Measurements from ENCODE around the gene KDM5A. TPM values are rescaled to one million over a fixed set of nuclear protein-coding genes. Genes with fewer than 3 reads are reported as not detected.
"Not testable (repeated sequence)": the region's sequence is repeated elsewhere in the genome, so short reads cannot be mapped to it uniquely, and the experiment has no call there.

The KDM5A gene
- total and polyA plus RNA-seq, 2 donors = 12.3 to 69.5 TPM

DNA sequence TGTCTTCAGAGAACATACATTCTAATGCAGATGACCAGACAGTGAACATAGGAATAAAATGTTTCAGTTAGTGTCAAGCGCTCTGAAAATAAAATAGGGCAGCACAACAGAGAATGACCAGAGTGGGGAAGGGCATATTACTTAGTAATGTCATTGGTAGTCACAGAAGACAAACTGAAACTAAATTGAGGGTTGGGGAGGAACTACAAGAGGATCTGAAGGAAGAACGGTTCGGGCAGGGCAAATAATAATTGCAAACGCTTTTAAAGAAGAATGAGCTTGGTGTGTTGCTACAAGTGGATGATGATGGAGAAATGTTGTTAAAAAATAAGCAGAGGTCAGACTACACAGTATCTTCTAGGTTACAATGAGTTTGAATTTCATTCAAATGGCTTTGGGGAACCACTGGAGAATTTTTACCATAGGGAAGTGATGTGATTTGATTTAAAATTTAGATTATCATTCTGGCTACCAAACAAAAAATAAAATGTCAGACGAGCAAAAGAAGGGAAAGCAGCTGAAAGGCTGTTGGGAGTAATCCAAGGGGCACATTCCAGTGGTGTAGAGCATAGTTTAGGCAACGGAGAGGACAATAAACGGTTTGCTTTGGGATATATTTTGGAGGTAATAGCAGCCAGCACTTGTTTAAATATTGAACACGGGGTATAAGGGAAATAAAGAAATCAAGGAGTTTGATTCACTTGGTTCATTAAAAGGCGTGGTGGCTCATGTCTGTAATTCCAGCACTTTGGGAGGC lies 70.2 kb downstream of the KDM5A start:
- H3K27ac ChIP-seq (ENCODE audit: low read depth) = no peak overlapping the region
- no peak for DNase-seq (ENCODE audit: extremely low spot score)
- H3K36me3 ChIP-seq (ENCODE audit: insufficient read depth) = peaks cover 14% of the 10 kb centered on the region
- H3K4me1 ChIP-seq (ENCODE audit: insufficient read depth) = no peaks in the 10 kb centered on the region
- 67% methylated on average over 9 of the region's 9 CpGs for WGBS
- no peak overlapping the region for H3K4me3 ChIP-seq (ENCODE audit: low read depth, low read length)

DNA sequence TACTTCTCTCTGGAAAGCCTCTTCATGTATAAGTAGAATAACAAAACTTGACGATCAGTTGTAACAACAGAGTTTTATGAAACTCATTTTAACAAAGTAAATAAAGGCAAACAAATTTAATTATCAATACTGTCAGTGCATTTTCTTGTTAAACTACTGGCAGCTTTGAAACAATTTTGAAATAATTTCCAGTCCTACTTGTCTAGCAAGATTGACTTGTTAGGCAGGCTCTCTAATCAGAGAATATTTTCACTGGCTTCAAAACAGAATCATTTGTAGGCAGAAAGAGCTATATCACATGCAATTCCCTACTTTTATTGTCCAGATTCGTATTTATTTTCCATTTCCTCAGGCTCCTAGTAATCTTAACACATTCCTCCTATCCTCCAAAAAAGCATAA lies 80.6 kb downstream of the KDM5A start:
- DNase-seq (ENCODE audit: extremely low spot score) = no peak
- H3K4me3 ChIP-seq (ENCODE audit: low read depth, low read length) = no peak overlapping the region
- WGBS = 77% methylated on average over 2 of the region's 2 CpGs
- peaks cover 8% of the 10 kb centered on the region for H3K36me3 ChIP-seq (ENCODE audit: insufficient read depth)
- H3K27ac ChIP-seq (ENCODE audit: low read depth) = no peak overlapping the region
- H3K4me1 ChIP-seq (ENCODE audit: insufficient read depth) = no peaks in the 10 kb centered on the region

DNA sequence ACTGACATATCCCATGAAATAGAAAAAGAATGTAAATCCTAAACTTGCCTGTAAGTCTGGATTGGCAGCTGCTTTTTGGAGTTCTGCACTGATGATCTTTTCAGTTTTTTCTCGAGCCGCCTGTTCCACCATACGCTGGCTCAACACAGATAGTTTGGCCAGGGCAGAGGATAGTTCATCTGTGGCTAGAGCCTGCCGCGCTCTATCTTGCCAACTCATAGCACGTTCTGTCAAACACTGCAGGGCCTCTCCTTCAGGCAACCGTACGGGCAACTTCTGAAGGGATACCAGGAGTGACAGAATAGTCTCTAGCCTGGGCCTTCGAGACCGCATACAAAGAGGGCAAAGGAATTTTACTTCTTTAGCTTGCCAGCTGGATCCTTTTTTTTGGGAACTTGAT lies 81.7 kb downstream of the KDM5A start:
- Histone ChIP-seq H3K36me3 (ENCODE audit: insufficient read depth) (peaks cover 6% of the 10 kb centered on the region), H3K4me1 (ENCODE audit: insufficient read depth) (no peaks in the 10 kb centered on the region), H3K4me3 (ENCODE audit: low read depth, low read length) (no peak overlapping the region), H3K27ac (ENCODE audit: low read depth) (no peak overlapping the region)
- no peak for DNase-seq (ENCODE audit: extremely low spot score)
- 96% methylated on average over 10 of the region's 10 CpGs for WGBS

GRCh38 chr12:304805-305204 lies 84.3 kb downstream of the KDM5A start:
- Histone ChIP-seq H3K4me3 (ENCODE audit: low read depth, low read length) (no peak overlapping the region), H3K36me3 (ENCODE audit: insufficient read depth) (peaks cover 2% of the 10 kb centered on the region), H3K27ac (ENCODE audit: low read depth) (no peak overlapping the region), H3K4me1 (ENCODE audit: insufficient read depth) (no peaks in the 10 kb centered on the region)
- WGBS = 70% methylated on average over 5 of the region's 5 CpGs
- DNase-seq (ENCODE audit: extremely low spot score) = no peak

DNA sequence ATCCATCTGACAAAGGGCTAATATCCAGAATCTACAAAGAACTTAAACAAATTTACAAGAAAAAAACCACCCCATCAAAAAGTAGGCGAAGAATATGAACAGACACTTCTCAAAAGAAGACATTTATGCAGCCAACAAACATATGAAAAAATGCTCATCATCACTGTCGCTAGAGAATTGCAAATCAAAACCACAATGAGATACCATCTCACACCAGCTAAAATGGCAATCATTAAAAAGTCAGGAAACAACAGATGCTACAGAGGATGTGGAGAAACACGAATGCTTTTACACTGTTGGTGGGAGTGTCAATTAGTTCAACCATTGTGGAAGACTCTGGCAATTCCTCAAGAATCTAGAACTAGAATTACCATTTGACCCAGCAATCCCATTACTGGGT lies 86.4 kb downstream of the KDM5A start:
- not testable (repeated sequence) for H3K27ac ChIP-seq (ENCODE audit: low read depth)

GRCh38 chr12:300166-300565 lies 89.0 kb downstream of the KDM5A start:
- H3K4me3 ChIP-seq (ENCODE audit: low read depth, low read length); DNase-seq (ENCODE audit: extremely low spot score); H3K4me1 ChIP-seq (ENCODE audit: insufficient read depth); H3K27ac ChIP-seq (ENCODE audit: low read depth); H3K36me3 ChIP-seq (ENCODE audit: insufficient read depth): not testable (repeated sequence)
- WGBS = 100% methylated on average over 1 of the region's 1 CpG

More for the DNA sequence above, 86.4 kb downstream of the KDM5A start:
- not testable (repeated sequence) for DNase-seq (ENCODE audit: extremely low spot score); H3K4me1 ChIP-seq (ENCODE audit: insufficient read depth); H3K4me3 ChIP-seq (ENCODE audit: low read depth, low read length); H3K36me3 ChIP-seq (ENCODE audit: insufficient read depth)
- 90% methylated on average over 3 of the region's 3 CpGs for WGBS

DNA sequence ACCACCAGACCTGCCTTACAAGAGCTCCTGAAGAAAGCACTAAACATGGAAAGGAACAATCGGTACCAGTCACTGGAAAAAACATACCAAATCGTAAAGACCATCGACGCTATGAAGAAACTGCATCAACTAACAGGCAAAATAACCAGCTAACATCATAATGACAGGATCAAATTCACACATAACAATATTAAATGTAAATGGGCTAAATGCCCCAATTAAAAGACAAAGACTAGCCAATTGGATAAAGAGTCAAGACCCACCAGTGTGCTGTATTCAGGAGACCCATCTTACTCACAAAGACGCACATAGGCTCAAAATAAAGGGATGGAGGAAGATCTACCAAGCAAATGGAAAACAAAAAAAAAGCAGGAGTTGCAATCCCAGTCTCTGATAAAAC lies 89.6 kb downstream of the KDM5A start:
- H3K4me3 ChIP-seq (ENCODE audit: low read depth, low read length); H3K27ac ChIP-seq (ENCODE audit: low read depth); H3K36me3 ChIP-seq (ENCODE audit: insufficient read depth); H3K4me1 ChIP-seq (ENCODE audit: insufficient read depth); DNase-seq (ENCODE audit: extremely low spot score): not testable (repeated sequence)
- WGBS = 88% methylated on average over 5 of the region's 5 CpGs

DNA sequence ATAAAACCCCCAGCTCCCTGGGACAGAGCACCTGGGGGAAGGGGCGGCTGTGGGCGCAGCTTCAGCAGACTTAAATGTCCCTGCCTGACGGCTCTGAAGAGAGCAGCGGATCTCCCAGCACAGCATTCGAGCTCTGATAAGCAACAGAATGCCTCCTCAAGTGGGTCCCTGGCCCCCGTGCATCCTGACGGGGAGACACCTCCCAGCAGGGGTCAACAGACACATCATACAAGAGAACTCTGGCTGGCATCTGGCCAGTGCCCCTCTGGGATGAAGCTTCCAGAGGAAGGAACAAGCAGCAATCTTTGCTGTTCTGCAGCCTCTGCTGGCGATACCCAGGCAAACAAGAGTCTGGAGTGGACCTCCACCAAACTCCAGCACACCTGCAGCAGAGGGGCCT lies 91.1 kb downstream of the KDM5A start:
- H3K27ac ChIP-seq (ENCODE audit: low read depth); DNase-seq (ENCODE audit: extremely low spot score); H3K36me3 ChIP-seq (ENCODE audit: insufficient read depth); H3K4me1 ChIP-seq (ENCODE audit: insufficient read depth); H3K4me3 ChIP-seq (ENCODE audit: low read depth, low read length): not testable (repeated sequence)
- 93% methylated on average over 8 of the region's 8 CpGs for WGBS

GRCh38 chr12:295132-295531 lies 94.0 kb downstream of the KDM5A start:
- WGBS = 96% methylated on average over 1 of the region's 1 CpG
- DNase-seq (ENCODE audit: extremely low spot score) = no peak
- peaks cover 9% of the 10 kb centered on the region for H3K36me3 ChIP-seq (ENCODE audit: insufficient read depth)
- no peaks in the 10 kb centered on the region for H3K4me1 ChIP-seq (ENCODE audit: insufficient read depth)
- no peak overlapping the region for H3K4me3 ChIP-seq (ENCODE audit: low read depth, low read length)
- H3K27ac ChIP-seq (ENCODE audit: low read depth) = no peak overlapping the region

GRCh38 chr12:293199-293598 lies 95.9 kb downstream of the KDM5A start:
- Histone ChIP-seq H3K36me3 (ENCODE audit: insufficient read depth) (peaks cover 9% of the 10 kb centered on the region), H3K27ac (ENCODE audit: low read depth) (no peak overlapping the region), H3K4me1 (ENCODE audit: insufficient read depth) (no peaks in the 10 kb centered on the region), H3K4me3 (ENCODE audit: low read depth, low read length) (no peak overlapping the region)
- DNase-seq (ENCODE audit: extremely low spot score) = no peak
- WGBS = 81% methylated on average over 5 of the region's 5 CpGs

- Histone ChIP-seq H3K4me3 (ENCODE audit: low read depth, low read length) (no peak overlapping the region), H3K4me1 (ENCODE audit: insufficient read depth) (no peaks in the 10 kb centered on the region), H3K27ac (ENCODE audit: low read depth) (no peak overlapping the region), H3K36me3 (ENCODE audit: insufficient read depth) (peaks cover 9% of the 10 kb centered on the region)
- WGBS = 96% methylated on average over 1 of the region's 1 CpG
- no peak for DNase-seq (ENCODE audit: extremely low spot score)
These were observed 96.9 kb downstream of the KDM5A start for GRCh38 chr12:292186-292585.

DNA sequence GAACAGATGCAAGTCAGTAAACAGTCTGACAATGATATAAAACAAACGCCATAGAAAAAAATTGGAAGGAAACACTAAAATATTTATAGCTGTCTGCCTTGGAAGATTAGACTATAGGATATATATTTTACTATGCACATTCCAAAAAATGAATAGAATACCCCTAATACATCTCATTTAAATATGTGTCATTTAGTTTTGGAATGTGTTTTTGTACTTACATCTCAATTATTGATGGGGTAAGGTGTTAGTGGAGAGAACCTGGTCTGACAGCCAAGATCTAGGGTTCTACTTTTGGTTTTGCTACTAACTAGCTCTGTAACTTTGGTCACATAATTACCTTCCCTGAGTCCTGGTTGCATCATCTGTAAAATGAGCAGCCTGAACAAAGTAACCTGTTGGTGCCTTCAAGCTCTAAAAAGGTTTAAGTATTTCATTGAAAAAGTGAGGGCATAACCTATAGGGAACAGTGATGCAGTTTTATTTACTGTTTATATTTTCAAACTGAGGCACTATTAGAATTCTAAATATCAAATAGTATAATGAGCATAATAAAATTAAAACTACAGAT lies 97.9 kb downstream of the KDM5A start:
- no peaks in the 10 kb centered on the region for H3K4me1 ChIP-seq (ENCODE audit: insufficient read depth)
- DNase-seq (ENCODE audit: extremely low spot score) = no peak
- H3K36me3 ChIP-seq (ENCODE audit: insufficient read depth) = peaks cover 10% of the 10 kb centered on the region
- H3K27ac ChIP-seq (ENCODE audit: low read depth) = no peak overlapping the region
- WGBS = 49% methylated on average over 1 of the region's 1 CpG
- H3K4me3 ChIP-seq (ENCODE audit: low read depth, low read length) = no peak overlapping the region

GRCh38 chr12:288687-289086 lies 100.4 kb downstream of the KDM5A start:
- Histone ChIP-seq H3K36me3 (ENCODE audit: insufficient read depth) (peaks cover 11% of the 10 kb centered on the region), H3K4me1 (ENCODE audit: insufficient read depth) (no peaks in the 10 kb centered on the region), H3K27ac (ENCODE audit: low read depth) (no peak overlapping the region), H3K4me3 (ENCODE audit: low read depth, low read length) (no peak overlapping the region)
- DNase-seq (ENCODE audit: extremely low spot score) = no peak
- whole genome bisulfite sequencing = 82% methylated on average over 5 of the region's 5 CpGs

- Histone ChIP-seq H3K27ac (ENCODE audit: low read depth) (no peak overlapping the region), H3K36me3 (ENCODE audit: insufficient read depth) (peaks cover 7% of the 10 kb centered on the region), H3K4me1 (ENCODE audit: insufficient read depth) (no peaks in the 10 kb centered on the region), H3K4me3 (ENCODE audit: low read depth, low read length) (no peak overlapping the region)
- 92% methylated on average over 5 of the region's 5 CpGs for WGBS
- DNase-seq (ENCODE audit: extremely low spot score) = no peak
These were observed 102.4 kb downstream of the KDM5A start for GRCh38 chr12:286531-287300.

Data from urinary bladder (tissue), 4 donors.